ENCODE measurements around the gene NANS. TPM values are rescaled to one million over a fixed set of nuclear protein-coding genes. Genes with fewer than 3 reads are reported as not detected.

NANS gene
- total and polyA plus RNA-seq, 2 of the 8 experiments (the other 6 are each of a cell fraction or from before 2014, with no cell fraction given): 56.5 to 67.3 TPM

Small RNA genes lying within 50 kb of the gene (small RNA-seq; reads per million reads assigned to genes)
- gene RF00017 (ENCODE audit: insufficient read depth): not detected
- not detected for gene RNU6-918P (ENCODE audit: insufficient read depth)

Other genes starting within 250 kb of the NANS start
- gene FOXE1, start 203.5 kb upstream of the NANS start, total RNA-seq (2021; fragmentation: NEBNext Ultra II Directional; extraction: Animal tissue kit (Norgen Biotek cat#: 25700)): not detected in 2 replicates
- 0.03 TPM in 2 replicates for gene FOXE1, start 203.5 kb upstream of the NANS start, polyA plus RNA-seq (2011; rRNA removed)
- gene TRMO, start 134.2 kb upstream of the NANS start, total RNA-seq (2021; fragmentation: NEBNext Ultra II Directional; extraction: Animal tissue kit (Norgen Biotek cat#: 25700)): 4.7 and 5.6 TPM in 2 replicates
- gene TRMO, start 134.2 kb upstream of the NANS start, polyA plus RNA-seq (2011; rRNA removed): 3.2 and 4.6 TPM in 2 replicates
- not detected in 2 replicates for gene HEMGN, start 118.6 kb upstream of the NANS start, total RNA-seq (2021; fragmentation: NEBNext Ultra II Directional; extraction: Animal tissue kit (Norgen Biotek cat#: 25700))
- gene HEMGN, start 118.6 kb upstream of the NANS start, polyA plus RNA-seq (2011; rRNA removed): not detected in 2 replicates
- 77.0 and 88.1 TPM in 2 replicates for gene ANP32B, start 73.4 kb upstream of the NANS start, total RNA-seq (2021; fragmentation: NEBNext Ultra II Directional; extraction: Animal tissue kit (Norgen Biotek cat#: 25700))
- 5.5 and 7.6 TPM in 2 replicates for gene ANP32B, start 73.4 kb upstream of the NANS start, polyA plus RNA-seq (2011; rRNA removed)
- 18.7 and 19.4 TPM in 2 replicates for gene TRIM14, start 62.5 kb downstream of the NANS start, total RNA-seq (2021; fragmentation: NEBNext Ultra II Directional; extraction: Animal tissue kit (Norgen Biotek cat#: 25700))
- 9.2 and 13.0 TPM in 2 replicates for gene TRIM14, start 62.5 kb downstream of the NANS start, polyA plus RNA-seq (2011; rRNA removed)
- gene CORO2A, start 135.9 kb downstream of the NANS start, total RNA-seq (2021; fragmentation: NEBNext Ultra II Directional; extraction: Animal tissue kit (Norgen Biotek cat#: 25700)): 26.2 and 27.9 TPM in 2 replicates
- 13.7 and 15.3 TPM in 2 replicates for gene CORO2A, start 135.9 kb downstream of the NANS start, polyA plus RNA-seq (2011; rRNA removed)
- gene TBC1D2, start 198.9 kb downstream of the NANS start, total RNA-seq (2021; fragmentation: NEBNext Ultra II Directional; extraction: Animal tissue kit (Norgen Biotek cat#: 25700)): 7.4 and 8.0 TPM in 2 replicates
- 7.4 and 10.9 TPM in 2 replicates for gene TBC1D2, start 198.9 kb downstream of the NANS start, polyA plus RNA-seq (2011; rRNA removed)